A549 (cell line): Measurements from ENCODE around the gene PTPRCAP. TPM values are rescaled to one million over a fixed set of nuclear protein-coding genes. Genes with fewer than 3 reads are reported as not detected.

Experiments used
- ATAC-seq, 2 experiments: fragments of 200-7000 bp in 1 of 2; fragments of >200 bp in 1 of 2; cut with Nextera tagmentation in 1 of 2; cut with Tn5 transposase in 1 of 2; 3 replicates each; pipeline versions ENCODE4 v1.8.0 to v1.9.1; 2018 to 2020; ENCODE audit warnings: mild to moderate bottlenecking in 1 of 2, moderate library complexity in 1 of 2
- CTCF ChIA-PET: fragments of 300-600 bp; sonication (Branson Sonifier 250); formaldehyde crosslinking; extraction: SDS; loops from one replicate; lab custom pipeline; 2021; ENCODE audit warnings: antibody characterized with exemption, inconsistent platforms; lab: Yijun Ruan, JAX
- POLR2A ChIA-PET: fragments of 350-600 bp; formaldehyde crosslinking; extraction: SDS; loops from one replicate; lab custom pipeline; 2021; ENCODE audit warnings: antibody characterized with exemption, inconsistent platforms; lab: Yijun Ruan, JAX
- DNase-seq, 2 experiments: peaks; one replicate each; pipeline versions ENCODE4 v3.0.0 to v3.0.0-alpha.2; 2011 to 2016; ENCODE audit warnings: low read depth in 1 of 2, low spot score in 1 of 2
- FAIRE-seq: peaks from 2 replicates; lab custom pipeline; 2011; peaks lifted over from hg19 to GRCh38; lab: Jason Lieb, UNC
- H3K27ac ChIP-seq, 2 experiments: fragments of >200 bp; sonication (Bioruptor Twin); formaldehyde crosslinking; 3 replicates each; pipeline ENCODE4 v1.5.1; 2016 to 2017
- H3K4me1 ChIP-seq: fragments of >200 bp; sonication (Bioruptor Twin); formaldehyde crosslinking; 3 replicates; pipeline ENCODE4 v1.6.1; 2016
- H3K4me2 ChIP-seq: fragments of >200 bp; sonication (Bioruptor Twin); formaldehyde crosslinking; 3 replicates; pipeline ENCODE4 v1.6.1; 2016
- H3K4me3 ChIP-seq: fragments of >200 bp; sonication (Bioruptor Twin); formaldehyde crosslinking; 3 replicates; pipeline ENCODE4 v1.5.1; 2016
- H3K9me3 ChIP-seq: fragments of >200 bp; sonication (Bioruptor Twin); formaldehyde crosslinking; 3 replicates; pipeline ENCODE4 v1.6.1; 2016
- CBX2 ChIP-seq: fragments of 200-600 bp; sonication (generic); IDR thresholded peaks from 2 replicates; pipeline ENCODE4 v1.6.1; 2016; ENCODE audit warnings: low read depth, mild to moderate bottlenecking, borderline replicate concordance
- CBX8 ChIP-seq: fragments of 200-600 bp; sonication (generic); IDR thresholded peaks from 2 replicates; pipeline ENCODE4 v1.6.1; 2016
- CHD2 ChIP-seq: fragments of 150-350 bp; IDR thresholded peaks from 2 replicates; pipeline ENCODE4 v1.6.1; 2014; ENCODE audit warnings: low read length; ENCODE audit not compliant: partially characterized antibody
- EP300 ChIP-seq, 2 experiments: fragments of >200 bp; sonication (Bioruptor Twin); formaldehyde crosslinking; IDR thresholded peaks; 2 replicates in 1 of 2; 3 replicates in 1 of 2; pipeline ENCODE4 v1.6.1; 2016 to 2017
- ESRRA ChIP-seq: fragments of 150-350 bp; IDR thresholded peaks from 2 replicates; pipeline ENCODE4 v1.6.1; 2014; ENCODE audit warnings: mild to moderate bottlenecking, low read length, borderline replicate concordance
- FOSL2 ChIP-seq, 2 experiments: fragments of 450-650 bp in 1 of 2; fragments of >200 bp in 1 of 2; sonication (Bioruptor Twin) in 1 of 2; formaldehyde crosslinking; IDR thresholded peaks; 2 replicates each; pipeline versions ENCODE4 v1.5.0 to v1.6.1; 2016 to 2020; ENCODE audit warnings: mild to moderate bottlenecking in 1 of 2, moderate library complexity in 1 of 2
- FOXS1 ChIP-seq: fragments of 250-450 bp; sonication (Bioruptor Pico); IDR thresholded peaks from 2 replicates; pipeline ENCODE4 v1.5.0; 2020; ENCODE audit warnings: mild to moderate bottlenecking, moderate library complexity
- HDAC2 ChIP-seq: fragments of 200-600 bp; sonication (generic); IDR thresholded peaks from 2 replicates; pipeline ENCODE4 v1.6.1; 2016
- HOXB13 ChIP-seq: fragments of 250-450 bp; sonication (Bioruptor Pico); IDR thresholded peaks from 2 replicates; pipeline ENCODE4 v1.5.0; 2020; ENCODE audit warnings: low read depth, mild to moderate bottlenecking, moderate library complexity
- JUN ChIP-seq, 2 experiments: fragments of >200 bp; sonication (Bioruptor Twin); formaldehyde crosslinking; IDR thresholded peaks; 2 replicates in 1 of 2; 3 replicates in 1 of 2; pipeline ENCODE4 v1.6.1; 2016 to 2017
- JUNB ChIP-seq: fragments of >200 bp; sonication (Bioruptor Twin); formaldehyde crosslinking; IDR thresholded peaks from 2 replicates; pipeline ENCODE4 v1.6.1; 2016
- KDM1A ChIP-seq: fragments of 200-600 bp; sonication (generic); IDR thresholded peaks from 2 replicates; pipeline ENCODE4 v1.6.1; 2016; ENCODE audit warnings: low read depth, mild to moderate bottlenecking
- KDM5A ChIP-seq: fragments of 200-600 bp; sonication (generic); IDR thresholded peaks from 2 replicates; pipeline ENCODE4 v1.6.1; 2016; ENCODE audit warnings: antibody characterized with exemption, mild to moderate bottlenecking
- MAFK ChIP-seq: fragments of 450-650 bp; IDR thresholded peaks from 2 replicates; pipeline ENCODE4 v1.6.1; 2014; ENCODE audit not compliant: partially characterized antibody
- NFE2L2 ChIP-seq: fragments of 150-350 bp; conservative IDR thresholded peaks from 2 replicates; pipeline ENCODE4 v1.6.1; 2014; ENCODE audit warnings: low read length
- NPAS2 ChIP-seq: fragments of 250-450 bp; sonication (Bioruptor Pico); IDR thresholded peaks from 2 replicates; pipeline ENCODE4 v1.8.0; 2022; ENCODE audit warnings: mild to moderate bottlenecking, moderate library complexity, borderline replicate concordance
- NR3C1 ChIP-seq: fragments of >200 bp; sonication (Bioruptor Twin); formaldehyde crosslinking; IDR thresholded peaks from 3 replicates; pipeline ENCODE4 v1.6.1; 2017
- POLR2AphosphoS2 ChIP-seq: conservative IDR thresholded peaks from 2 replicates; pipeline ENCODE4 v1.6.1; 2012; ENCODE audit warnings: low read length, improper control_type of control experiment, inconsistent platforms
- RCOR1 ChIP-seq: fragments of 150-350 bp; IDR thresholded peaks from 2 replicates; pipeline ENCODE4 v1.6.1; 2014; ENCODE audit warnings: antibody characterized with exemption, low read length, low read depth
- RFX5 ChIP-seq: fragments of 450-650 bp; IDR thresholded peaks from 2 replicates; pipeline ENCODE4 v1.7.1; 2014; ENCODE audit warnings: antibody characterized with exemption, mild to moderate bottlenecking, moderate library complexity
- SMC3 ChIP-seq: fragments of >200 bp; sonication (Bioruptor Twin); formaldehyde crosslinking; IDR thresholded peaks from 3 replicates; pipeline ENCODE4 v1.6.1; 2018; ENCODE audit warnings: inconsistent platforms
- SREBF2 ChIP-seq: fragments of 450-650 bp; IDR thresholded peaks from 2 replicates; pipeline ENCODE4 v1.6.1; 2014; ENCODE audit warnings: mild to moderate bottlenecking, moderate library complexity
- ZFP36 ChIP-seq: fragments of 450-650 bp; IDR thresholded peaks from 2 replicates; pipeline ENCODE4 v1.6.1; 2014; ENCODE audit warnings: borderline replicate concordance; ENCODE audit not compliant: partially characterized antibody
- ZNF302 ChIP-seq: fragments of 250-450 bp; sonication (Bioruptor Pico); IDR thresholded peaks from 2 replicates; pipeline ENCODE4 v1.9.0; 2021; ENCODE audit warnings: inconsistent platforms, mild to moderate bottlenecking, moderate library complexity
- WGBS: methylation state at CpG from one replicate; pipeline ENCODE4 v1.1.6; 2017; ENCODE audit errors: missing lambda C conversion rate; 5-methylcytosine and 5-hydroxymethylcytosine counted together
- polyA plus RNA-seq, 4 experiments: library from polyadenylated mRNA; depleted of rRNA in 3 of 4; stranded (reverse); fragments of >200 nt; fragmentation: RNase III in 1 of 4; extraction: RNeasy Plus Mini Kit Qiagen cat#74134 plus additional on column Dnase treatment in 1 of 4; gene quantifications; 2 replicates in 3 of 4; 3 replicates in 1 of 4; pipeline ENCODE4 v1.2.3, GENCODE V29; 2011 to 2017
- TF ChIP-seq, protein P1 (sequence below): fragments of >200 bp; sonication (Bioruptor Twin); formaldehyde crosslinking; IDR thresholded peaks from 3 replicates; pipeline ENCODE4 v1.5.1; 2016
- TF ChIP-seq, protein P2 (sequence below): fragments of 150-350 bp; IDR thresholded peaks from 2 replicates; pipeline ENCODE4 v1.6.1; 2014; ENCODE audit warnings: low read depth, mild to moderate bottlenecking, low read length
- TF ChIP-seq, protein P3 (sequence below): fragments of >200 bp; sonication (Bioruptor Twin); formaldehyde crosslinking; IDR thresholded peaks from 3 replicates; pipeline ENCODE4 v1.6.1; 2016
- TF ChIP-seq, protein P4 (sequence below): fragments of 250-450 bp; sonication (Bioruptor Pico); IDR thresholded peaks from 2 replicates; pipeline ENCODE4 v1.5.0; 2020; ENCODE audit warnings: low read depth, mild to moderate bottlenecking, moderate library complexity

The PTPRCAP gene
- polyA plus RNA-seq, 2 of the 4 experiments (the other 2 are of a cell fraction) = 0.34 to 0.56 TPM

DNA sequence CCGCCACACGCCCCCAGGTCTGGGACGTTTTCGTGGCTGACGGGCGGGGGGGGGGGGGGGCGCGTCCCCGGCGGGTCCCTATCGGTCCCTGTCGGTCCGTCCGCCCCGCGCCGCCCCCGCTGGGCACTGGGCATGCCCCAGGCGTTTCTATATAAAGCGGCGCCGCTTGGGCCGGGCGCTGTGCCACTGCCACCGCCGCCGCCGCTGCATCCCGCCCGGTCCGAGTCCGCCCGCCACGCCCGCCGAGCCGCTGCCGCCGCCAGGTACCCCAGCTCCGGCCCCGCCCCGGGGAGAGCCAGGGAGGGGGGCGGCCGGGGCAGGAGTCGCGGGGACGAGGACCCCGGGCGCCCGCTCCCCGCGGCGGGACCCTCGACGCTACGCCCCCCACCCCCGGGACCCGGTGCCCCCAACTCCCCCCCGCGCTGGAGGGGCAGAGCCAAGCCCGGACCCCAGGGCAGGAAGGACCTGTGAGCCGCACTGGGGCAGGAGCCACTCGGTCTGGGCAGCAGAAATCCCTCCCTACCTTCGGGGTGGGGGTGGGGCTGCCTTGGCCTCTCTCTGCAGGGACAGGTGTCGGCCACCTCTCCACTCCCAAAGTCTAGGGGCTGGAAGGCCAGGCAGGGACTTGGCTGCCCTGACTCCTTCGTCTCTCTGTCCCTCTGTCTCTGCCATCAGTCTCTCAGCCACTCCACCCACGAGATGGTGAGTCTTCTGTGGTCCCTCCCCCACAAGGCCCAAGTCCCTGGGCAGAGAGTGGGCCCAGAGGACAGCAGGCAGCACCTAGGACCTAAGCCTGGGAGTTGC lies 21.8 kb downstream of the PTPRCAP start, which contains the start of gene CARNS1 (continued):
- TF ChIP-seq NPAS2 (CRISPR knock-in tag) (no peak), JUNB (no peak), JUN (IDR thresholded peaks at IDR 0.05) (no peak), HDAC2 (no peak), FOSL2 (IDR thresholded peaks at IDR 0.05) (no peak), FOSL2 (CRISPR knock-in tag; IDR thresholded peaks at IDR 0.05) (no peak), SREBF2 (no peak), KDM1A (no peak), KDM5A (no peak), EP300 (IDR thresholded peaks at IDR 0.05) (no peak)
- TF ChIP-seq, protein P1, sequence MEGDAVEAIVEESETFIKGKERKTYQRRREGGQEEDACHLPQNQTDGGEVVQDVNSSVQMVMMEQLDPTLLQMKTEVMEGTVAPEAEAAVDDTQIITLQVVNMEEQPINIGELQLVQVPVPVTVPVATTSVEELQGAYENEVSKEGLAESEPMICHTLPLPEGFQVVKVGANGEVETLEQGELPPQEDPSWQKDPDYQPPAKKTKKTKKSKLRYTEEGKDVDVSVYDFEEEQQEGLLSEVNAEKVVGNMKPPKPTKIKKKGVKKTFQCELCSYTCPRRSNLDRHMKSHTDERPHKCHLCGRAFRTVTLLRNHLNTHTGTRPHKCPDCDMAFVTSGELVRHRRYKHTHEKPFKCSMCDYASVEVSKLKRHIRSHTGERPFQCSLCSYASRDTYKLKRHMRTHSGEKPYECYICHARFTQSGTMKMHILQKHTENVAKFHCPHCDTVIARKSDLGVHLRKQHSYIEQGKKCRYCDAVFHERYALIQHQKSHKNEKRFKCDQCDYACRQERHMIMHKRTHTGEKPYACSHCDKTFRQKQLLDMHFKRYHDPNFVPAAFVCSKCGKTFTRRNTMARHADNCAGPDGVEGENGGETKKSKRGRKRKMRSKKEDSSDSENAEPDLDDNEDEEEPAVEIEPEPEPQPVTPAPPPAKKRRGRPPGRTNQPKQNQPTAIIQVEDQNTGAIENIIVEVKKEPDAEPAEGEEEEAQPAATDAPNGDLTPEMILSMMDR = no peak
- TF ChIP-seq, protein P2, sequence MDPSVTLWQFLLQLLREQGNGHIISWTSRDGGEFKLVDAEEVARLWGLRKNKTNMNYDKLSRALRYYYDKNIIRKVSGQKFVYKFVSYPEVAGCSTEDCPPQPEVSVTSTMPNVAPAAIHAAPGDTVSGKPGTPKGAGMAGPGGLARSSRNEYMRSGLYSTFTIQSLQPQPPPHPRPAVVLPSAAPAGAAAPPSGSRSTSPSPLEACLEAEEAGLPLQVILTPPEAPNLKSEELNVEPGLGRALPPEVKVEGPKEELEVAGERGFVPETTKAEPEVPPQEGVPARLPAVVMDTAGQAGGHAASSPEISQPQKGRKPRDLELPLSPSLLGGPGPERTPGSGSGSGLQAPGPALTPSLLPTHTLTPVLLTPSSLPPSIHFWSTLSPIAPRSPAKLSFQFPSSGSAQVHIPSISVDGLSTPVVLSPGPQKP = no peak

DNA sequence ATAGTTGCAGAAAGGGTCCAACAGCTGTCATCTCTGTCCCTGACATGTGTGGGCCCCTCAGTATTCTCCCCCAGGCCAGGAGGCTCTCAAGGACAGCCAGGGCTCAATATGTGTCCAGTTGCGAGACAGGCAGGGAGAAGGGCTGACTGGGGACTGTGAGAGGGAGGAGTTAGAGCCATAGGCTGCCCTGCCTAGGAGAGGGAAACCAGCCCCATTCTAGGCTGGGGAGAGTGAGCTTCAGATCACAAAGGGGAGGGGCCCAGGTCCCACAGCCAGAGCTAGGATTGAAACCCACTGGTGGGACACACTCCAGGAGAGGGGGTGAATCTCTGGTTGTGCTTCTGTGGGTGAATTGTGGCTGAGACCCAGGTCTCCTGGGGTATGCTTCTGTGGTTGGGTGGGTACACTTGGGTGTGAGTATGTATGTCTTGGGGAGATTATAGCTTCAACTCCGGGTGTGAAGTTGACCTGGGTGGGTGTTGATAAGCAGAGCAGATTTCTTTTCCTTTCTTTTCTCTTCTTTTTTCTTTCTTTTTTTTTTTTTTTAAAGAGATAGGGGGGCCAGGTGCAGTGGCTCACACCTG lies 24.1 kb downstream of the PTPRCAP start:
- no peak overlapping the region for H3K4me3 ChIP-seq
- no peak overlapping the region for H3K27ac ChIP-seq
- H3K4me2 ChIP-seq = no peak overlapping the region
- DNase-seq (no peak), FAIRE-seq (no peak), ATAC-seq (peak in 1 of 2 experiments; percentile 8; a peak in 1 of 6 replicates)
- H3K9me3 ChIP-seq = no peaks in the 10 kb centered on the region
- CTCF ChIA-PET = interaction anchor here (0.7 to 4.0 kb wide), 8 partner anchors 11 to 140 kb away, joined by 3 to 36 read pairs (median 5); partner anchors contain the start of genes PPP1CA and TBC1D10C
- POLR2A ChIA-PET = interaction anchor here (0.8 kb wide), 1 partner anchor 11 kb away, joined by 3 read pairs; the partner anchor contains the start of gene PPP1CA
- 76% methylated on average over 2 of the region's 2 CpGs for WGBS
- H3K4me1 ChIP-seq = peaks cover 28% of the 10 kb centered on the region
- TF ChIP-seq SMC3 (no peak), HOXB13 (CRISPR knock-in tag) (no peak), ZFP36 (no peak), FOSL2 (IDR thresholded peaks at IDR 0.05) (no peak), FOSL2 (CRISPR knock-in tag; IDR thresholded peaks at IDR 0.05) (no peak), NFE2L2 (no peak), CHD2 (no peak), MAFK (no peak), CBX8 (no peak), FOXS1 (CRISPR knock-in tag) (no peak), NR3C1 (no peak), KDM1A (no peak), CBX2 (no peak), RCOR1 (no peak), POLR2AphosphoS2 (no peak), ZNF302 (CRISPR knock-in tag) (no peak), ESRRA (no peak), RFX5 (no peak)
- TF ChIP-seq, protein P1 = no peak
- TF ChIP-seq, protein P3, sequence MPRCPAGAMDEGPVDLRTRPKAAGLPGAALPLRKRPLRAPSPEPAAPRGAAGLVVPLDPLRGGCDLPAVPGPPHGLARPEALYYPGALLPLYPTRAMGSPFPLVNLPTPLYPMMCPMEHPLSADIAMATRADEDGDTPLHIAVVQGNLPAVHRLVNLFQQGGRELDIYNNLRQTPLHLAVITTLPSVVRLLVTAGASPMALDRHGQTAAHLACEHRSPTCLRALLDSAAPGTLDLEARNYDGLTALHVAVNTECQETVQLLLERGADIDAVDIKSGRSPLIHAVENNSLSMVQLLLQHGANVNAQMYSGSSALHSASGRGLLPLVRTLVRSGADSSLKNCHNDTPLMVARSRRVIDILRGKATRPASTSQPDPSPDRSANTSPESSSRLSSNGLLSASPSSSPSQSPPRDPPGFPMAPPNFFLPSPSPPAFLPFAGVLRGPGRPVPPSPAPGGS = no peak
- TF ChIP-seq, protein P4, sequence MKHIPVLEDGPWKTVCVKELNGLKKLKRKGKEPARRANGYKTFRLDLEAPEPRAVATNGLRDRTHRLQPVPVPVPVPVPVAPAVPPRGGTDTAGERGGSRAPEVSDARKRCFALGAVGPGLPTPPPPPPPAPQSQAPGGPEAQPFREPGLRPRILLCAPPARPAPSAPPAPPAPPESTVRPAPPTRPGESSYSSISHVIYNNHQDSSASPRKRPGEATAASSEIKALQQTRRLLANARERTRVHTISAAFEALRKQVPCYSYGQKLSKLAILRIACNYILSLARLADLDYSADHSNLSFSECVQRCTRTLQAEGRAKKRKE (CRISPR knock-in tag) = no peak
- TF ChIP-seq, all 56 proteins: peak for 0
